ENCODE data around the gene AOX1. TPM values are rescaled to one million over a fixed set of nuclear protein-coding genes. Genes with fewer than 3 reads are reported as not detected.
"Not testable (repeated sequence)": the region's sequence is repeated elsewhere in the genome, so short reads cannot be mapped to it uniquely, and the experiment has no call there.

The AOX1 gene
- total RNA-seq, result 36.7 TPM
- long read RNA-seq, full-length matches to known transcripts, result 11 of 22 reads
- long read RNA-seq, partial matches to known transcripts, result 10 of 22 reads
- long read RNA-seq, other reads (novel, unspliced or antisense), result 1 of 22 reads

DNA sequence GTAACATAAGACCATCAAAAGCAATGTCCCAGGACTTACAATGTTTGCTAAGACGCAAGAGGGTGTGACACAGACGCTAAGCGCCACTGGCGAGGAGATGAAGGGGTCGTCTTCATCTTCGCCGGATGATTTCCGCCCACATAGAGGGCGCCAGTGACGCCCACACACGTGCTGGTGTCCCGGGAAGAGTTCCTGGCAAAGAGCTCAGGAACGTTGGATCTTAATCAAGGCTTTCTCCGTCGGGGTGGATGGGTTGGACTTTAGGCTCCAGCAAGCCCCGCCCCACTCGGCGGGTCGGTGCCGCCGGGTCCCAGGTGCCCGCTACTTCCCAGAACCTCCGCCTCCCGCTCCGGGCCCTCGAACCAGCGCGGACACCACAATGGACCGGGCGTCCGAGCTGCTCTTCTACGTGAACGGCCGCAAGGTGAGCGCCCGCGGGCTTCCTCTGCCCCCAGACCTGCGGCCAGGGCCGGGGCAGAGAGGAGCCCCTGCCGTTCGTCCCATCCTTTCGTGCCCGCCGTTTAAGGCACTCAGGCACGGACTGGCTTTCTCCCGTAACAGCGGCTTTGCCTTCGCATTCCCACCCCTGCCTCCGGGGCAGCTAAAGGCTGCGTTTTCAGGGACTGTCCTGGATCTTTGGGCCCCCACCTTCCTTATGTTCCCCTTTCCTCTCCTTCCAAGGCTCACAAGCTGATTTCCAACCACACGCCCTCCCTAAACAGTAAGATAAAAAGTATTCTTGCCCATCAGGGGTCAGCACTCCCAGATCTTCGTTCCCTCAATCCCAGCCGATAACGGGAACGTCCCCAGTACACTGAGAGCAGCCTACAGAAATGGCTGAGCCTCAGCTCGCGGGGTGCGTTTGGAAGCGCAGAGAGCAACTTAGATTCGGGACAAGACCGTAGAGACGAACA is at the start of gene AOX1:
AOX1 (plus strand) TSS at position 285 of the 914 bp plus-strand sequence; CDS start at position 380, 95 bp downstream.
- Histone ChIP-seq H3K9me3 (no peaks in the 10 kb centered on the region), H3K27me3 (ENCODE audit: low read depth) (no peaks in the 10 kb centered on the region), H3K4me3 (peak within 1 kb of the TSS; percentile 64), H3K27ac (peak within 1 kb of the TSS; percentile 46), H3K4me1 (peaks cover 10% of the 10 kb centered on the region), H3K36me3 (no peaks in the 10 kb centered on the region)
- peak; percentile 83 to 85 for ATAC-seq
- TF ChIP-seq, protein P1, sequence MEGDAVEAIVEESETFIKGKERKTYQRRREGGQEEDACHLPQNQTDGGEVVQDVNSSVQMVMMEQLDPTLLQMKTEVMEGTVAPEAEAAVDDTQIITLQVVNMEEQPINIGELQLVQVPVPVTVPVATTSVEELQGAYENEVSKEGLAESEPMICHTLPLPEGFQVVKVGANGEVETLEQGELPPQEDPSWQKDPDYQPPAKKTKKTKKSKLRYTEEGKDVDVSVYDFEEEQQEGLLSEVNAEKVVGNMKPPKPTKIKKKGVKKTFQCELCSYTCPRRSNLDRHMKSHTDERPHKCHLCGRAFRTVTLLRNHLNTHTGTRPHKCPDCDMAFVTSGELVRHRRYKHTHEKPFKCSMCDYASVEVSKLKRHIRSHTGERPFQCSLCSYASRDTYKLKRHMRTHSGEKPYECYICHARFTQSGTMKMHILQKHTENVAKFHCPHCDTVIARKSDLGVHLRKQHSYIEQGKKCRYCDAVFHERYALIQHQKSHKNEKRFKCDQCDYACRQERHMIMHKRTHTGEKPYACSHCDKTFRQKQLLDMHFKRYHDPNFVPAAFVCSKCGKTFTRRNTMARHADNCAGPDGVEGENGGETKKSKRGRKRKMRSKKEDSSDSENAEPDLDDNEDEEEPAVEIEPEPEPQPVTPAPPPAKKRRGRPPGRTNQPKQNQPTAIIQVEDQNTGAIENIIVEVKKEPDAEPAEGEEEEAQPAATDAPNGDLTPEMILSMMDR (IDR thresholded peaks at IDR 0.05), result peak; percentile 13
- intact Hi-C loops (cut with DNase I), result no loop called here
- peak; percentile 65 for DNase-seq

DNA sequence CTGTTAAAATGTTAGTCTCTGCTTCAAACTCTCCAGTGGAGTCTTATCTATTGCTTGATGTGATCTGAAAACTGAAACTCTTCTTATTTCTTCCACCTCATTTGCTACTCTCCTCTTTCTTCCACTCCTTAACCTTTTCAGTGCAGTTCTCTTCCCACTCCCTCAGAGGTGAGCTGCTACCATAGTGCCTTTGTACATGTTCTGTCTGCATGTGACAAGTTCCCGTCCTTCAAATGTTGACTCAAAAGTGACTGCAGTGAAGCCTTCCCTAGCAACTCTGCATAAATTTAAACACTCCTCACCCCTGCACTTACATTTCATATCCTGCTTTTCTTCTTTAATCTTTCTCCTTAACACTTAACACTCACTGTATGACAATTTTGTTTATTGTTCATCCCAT is 47.7 kb upstream of the AOX1 start:
- no peaks in the 10 kb centered on the region for H3K4me1 ChIP-seq
- intact Hi-C loops (cut with DNase I), result no loop called here
- TF ChIP-seq, protein P1 (IDR thresholded peaks at IDR 0.05), result no peak
- H3K27ac ChIP-seq, result no peak overlapping the region
- DNase-seq (no peak), ATAC-seq (no peak)
- no peak overlapping the region for H3K4me3 ChIP-seq
- H3K9me3 ChIP-seq, result no peaks in the 10 kb centered on the region
- H3K36me3 ChIP-seq, result peaks cover 4% of the 10 kb centered on the region
- no peaks in the 10 kb centered on the region for H3K27me3 ChIP-seq (ENCODE audit: low read depth)

DNA sequence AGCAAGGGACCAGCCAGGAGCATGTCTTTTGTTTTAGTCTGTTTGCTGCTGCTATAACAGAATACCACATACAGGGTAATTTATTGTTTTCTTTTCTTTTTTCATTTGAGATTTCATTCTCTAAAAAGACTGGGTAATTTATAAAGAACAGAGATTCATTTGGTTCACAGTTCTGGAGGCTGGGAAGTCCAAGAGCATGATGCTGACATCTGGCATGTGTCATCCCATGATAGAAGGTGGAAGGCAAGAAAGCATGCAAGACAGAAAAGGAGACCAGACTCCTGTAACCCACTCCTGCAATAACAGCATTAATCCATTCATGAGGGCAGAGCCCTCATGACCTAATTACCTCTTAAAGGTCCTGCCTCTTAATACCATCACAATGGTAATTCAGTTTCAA is 45.0 kb upstream of the AOX1 start:
- TF ChIP-seq, protein P1 (IDR thresholded peaks at IDR 0.05), result no peak
- no peak overlapping the region for H3K27ac ChIP-seq
- H3K9me3 ChIP-seq, result no peaks in the 10 kb centered on the region
- no peak for DNase-seq
- H3K4me1 ChIP-seq, result no peaks in the 10 kb centered on the region
- no peak overlapping the region for H3K4me3 ChIP-seq
- H3K36me3 ChIP-seq, result peaks cover 6% of the 10 kb centered on the region
- no peaks in the 10 kb centered on the region for H3K27me3 ChIP-seq (ENCODE audit: low read depth)
- intact Hi-C loops (cut with DNase I), result no loop called here
- ATAC-seq, result no peak

DNA sequence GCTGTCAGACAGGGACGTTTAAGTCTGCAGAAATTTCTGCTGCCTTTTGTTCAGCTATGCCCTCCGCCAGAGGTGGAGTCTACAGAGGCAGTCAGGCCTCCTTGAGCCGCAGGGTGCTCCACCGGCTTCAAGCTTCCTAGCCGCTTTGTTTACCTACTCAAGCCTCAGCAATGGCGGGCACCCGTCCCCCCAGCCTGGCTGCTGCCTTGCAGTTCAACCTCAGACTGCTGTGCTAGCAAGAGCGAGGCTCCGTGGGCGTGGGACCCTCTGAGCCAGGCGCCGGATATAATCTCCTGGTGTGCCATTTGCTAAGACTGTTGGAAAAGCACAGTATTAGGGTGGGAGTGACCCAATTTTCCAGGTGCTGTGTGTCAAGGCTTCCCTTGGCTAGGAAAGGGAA is 19.2 kb upstream of the AOX1 start:
- H3K4me1 ChIP-seq; H3K27me3 ChIP-seq (ENCODE audit: low read depth); ATAC-seq; H3K4me3 ChIP-seq; H3K36me3 ChIP-seq; H3K9me3 ChIP-seq; H3K27ac ChIP-seq; intact Hi-C loops (cut with DNase I); DNase-seq: not testable (repeated sequence)

DNA sequence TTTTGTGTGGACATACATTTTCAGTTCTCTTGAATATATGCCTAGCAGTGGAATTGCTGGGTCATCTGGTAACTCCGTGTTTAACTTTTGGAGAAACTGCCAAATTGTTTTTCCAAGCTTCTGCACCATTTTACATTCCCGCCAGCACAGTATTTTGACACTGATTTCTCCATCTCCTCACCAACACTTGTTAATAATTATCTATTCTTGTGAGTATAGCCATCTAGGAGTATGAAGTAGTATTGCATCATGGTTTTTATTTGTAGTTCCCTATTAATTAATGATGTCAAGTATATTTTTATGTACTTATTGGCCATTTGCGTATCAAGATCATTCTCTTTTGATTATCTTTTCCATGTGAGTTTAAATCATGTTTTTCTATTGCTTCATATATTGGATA is 17.9 kb upstream of the AOX1 start:
- TF ChIP-seq, protein P1 (IDR thresholded peaks at IDR 0.05), result no peak
- DNase-seq, result no peak
- Histone ChIP-seq H3K27ac (no peak overlapping the region), H3K4me1 (no peaks in the 10 kb centered on the region), H3K9me3 (no peaks in the 10 kb centered on the region), H3K36me3 (no peaks in the 10 kb centered on the region), H3K27me3 (ENCODE audit: low read depth) (no peaks in the 10 kb centered on the region), H3K4me3 (no peak overlapping the region)
- ATAC-seq, result no peak
- intact Hi-C loops (cut with DNase I), result no loop called here

DNA sequence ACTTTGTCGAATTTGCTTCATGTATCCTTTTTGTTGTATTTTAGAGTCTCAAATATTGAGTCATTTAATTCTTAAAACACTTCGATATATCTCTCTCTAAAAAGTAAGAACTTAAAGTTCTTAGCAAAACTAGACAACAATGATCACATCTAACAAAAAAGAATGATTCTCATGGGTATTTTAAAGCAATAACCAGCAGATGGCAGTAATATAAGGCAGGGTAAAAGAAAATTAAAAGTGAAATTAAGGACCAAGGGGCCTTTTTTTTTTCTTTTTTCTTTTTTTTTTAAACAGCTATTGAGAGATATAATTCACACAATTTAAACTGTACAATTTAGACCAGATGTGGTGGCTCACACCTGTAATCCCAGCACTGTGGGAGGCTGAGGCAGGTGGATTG is 9.9 kb upstream of the AOX1 start:
- Histone ChIP-seq H3K27me3 (ENCODE audit: low read depth) (no peaks in the 10 kb centered on the region), H3K27ac (no peak overlapping the region), H3K9me3 (no peaks in the 10 kb centered on the region), H3K36me3 (no peaks in the 10 kb centered on the region), H3K4me3 (no peak overlapping the region), H3K4me1 (no peaks in the 10 kb centered on the region)
- DNase-seq (no peak), ATAC-seq (no peak)
- intact Hi-C loops (cut with DNase I), result loop anchor here (5.0 kb wide), 1 partner anchor 126 kb away; no protein-coding TSS in a partner anchor
- TF ChIP-seq, protein P1 (IDR thresholded peaks at IDR 0.05), result peak; percentile 40
